ENCODE results near the gene SMIM3. TPM values are rescaled to one million over a fixed set of nuclear protein-coding genes. Genes with fewer than 3 reads are reported as not detected.
A peak's percentile ranks its signal among the peaks of the same experiment; 100 is the strongest.

The SMIM3 gene
- polyA plus RNA-seq, 1 donor from 2014 or later, result 3.7 TPM

DNA sequence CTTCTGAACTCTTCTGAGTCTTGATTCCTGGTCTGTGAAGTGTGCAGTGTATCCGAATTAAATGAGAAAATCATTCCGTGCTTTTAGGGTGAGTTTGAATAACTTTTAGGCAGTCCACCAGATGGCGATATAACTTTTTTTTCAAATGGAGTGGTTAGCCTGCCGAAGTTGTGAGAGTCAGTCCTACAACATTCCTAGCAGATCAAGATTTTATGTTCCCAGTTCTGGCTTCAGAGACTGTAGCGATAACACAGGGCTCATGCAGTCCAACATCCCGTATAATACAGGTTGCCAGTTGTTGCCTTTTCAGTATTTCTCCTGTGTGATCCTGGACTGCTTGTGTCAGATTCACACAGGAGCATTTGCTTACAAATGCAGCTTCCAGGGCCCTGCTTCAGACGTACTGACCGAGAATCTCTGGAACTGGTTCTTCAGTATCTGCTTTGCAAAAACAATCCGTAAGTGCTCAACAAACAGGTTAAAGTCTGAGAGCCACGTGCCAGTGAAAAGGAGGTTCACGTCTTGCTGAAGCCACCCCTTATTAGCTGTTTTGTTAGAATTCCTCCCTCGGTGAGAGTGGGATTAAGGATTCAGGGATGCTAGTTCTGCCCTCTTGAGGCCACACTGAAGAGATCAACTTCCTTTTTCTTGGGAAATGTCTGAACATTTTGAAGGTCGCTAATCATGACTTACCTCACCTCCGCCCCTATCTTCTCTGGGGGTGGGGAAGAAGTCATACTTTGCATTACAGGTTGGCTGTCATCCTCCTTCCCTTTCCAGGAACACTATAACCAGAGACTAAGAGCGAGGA lies 22.8 kb downstream of the SMIM3 start:
- Histone ChIP-seq H3K36me3 (ENCODE audit: insufficient read depth, low read length) (no peaks in the 10 kb centered on the region), H3K79me2 (replicated peaks; ENCODE audit: insufficient read depth, low read length) (no peaks in the 10 kb centered on the region), H3K27me3 (ENCODE audit: insufficient read depth, low read depth, low read length) (no peaks in the 10 kb centered on the region), H3K27ac (ENCODE audit: low read length) (no peak overlapping the region), H3K9me3 (ENCODE audit: low read length) (no peaks in the 10 kb centered on the region), H3K4me2 (ENCODE audit: low read length) (no peak overlapping the region), H2AFZ (ENCODE audit: low read depth, low read length) (no peak overlapping the region), H3K9ac (ENCODE audit: low read length) (no peak overlapping the region), H4K20me1 (ENCODE audit: insufficient read depth) (no peaks in the 10 kb centered on the region), H3F3A (ENCODE audit: insufficient read depth, low read length, poor library complexity, severe bottlenecking) (no peaks in the 10 kb centered on the region), H3K9me2 (ENCODE audit: insufficient read depth, low read length) (no peaks in the 10 kb centered on the region), H3K4me3 (ENCODE audit: low read length) (peak overlapping the region; percentile 50)
- TF ChIP-seq SMC3 (conservative IDR thresholded peaks at IDR 0.05; ENCODE audit: poor library complexity), result peak; percentile 80
- no peak for TF ChIP-seq MXI1 (conservative IDR thresholded peaks at IDR 0.05; ENCODE audit: poor library complexity, severe bottlenecking)
- TF ChIP-seq, protein P1, sequence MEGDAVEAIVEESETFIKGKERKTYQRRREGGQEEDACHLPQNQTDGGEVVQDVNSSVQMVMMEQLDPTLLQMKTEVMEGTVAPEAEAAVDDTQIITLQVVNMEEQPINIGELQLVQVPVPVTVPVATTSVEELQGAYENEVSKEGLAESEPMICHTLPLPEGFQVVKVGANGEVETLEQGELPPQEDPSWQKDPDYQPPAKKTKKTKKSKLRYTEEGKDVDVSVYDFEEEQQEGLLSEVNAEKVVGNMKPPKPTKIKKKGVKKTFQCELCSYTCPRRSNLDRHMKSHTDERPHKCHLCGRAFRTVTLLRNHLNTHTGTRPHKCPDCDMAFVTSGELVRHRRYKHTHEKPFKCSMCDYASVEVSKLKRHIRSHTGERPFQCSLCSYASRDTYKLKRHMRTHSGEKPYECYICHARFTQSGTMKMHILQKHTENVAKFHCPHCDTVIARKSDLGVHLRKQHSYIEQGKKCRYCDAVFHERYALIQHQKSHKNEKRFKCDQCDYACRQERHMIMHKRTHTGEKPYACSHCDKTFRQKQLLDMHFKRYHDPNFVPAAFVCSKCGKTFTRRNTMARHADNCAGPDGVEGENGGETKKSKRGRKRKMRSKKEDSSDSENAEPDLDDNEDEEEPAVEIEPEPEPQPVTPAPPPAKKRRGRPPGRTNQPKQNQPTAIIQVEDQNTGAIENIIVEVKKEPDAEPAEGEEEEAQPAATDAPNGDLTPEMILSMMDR (IDR thresholded peaks at IDR 0.05; ENCODE audit: poor library complexity, severe bottlenecking), result peak; percentile 72
- peak; percentile 71 for TF ChIP-seq RAD21 (conservative IDR thresholded peaks at IDR 0.05)
- TF ChIP-seq, protein P2, sequence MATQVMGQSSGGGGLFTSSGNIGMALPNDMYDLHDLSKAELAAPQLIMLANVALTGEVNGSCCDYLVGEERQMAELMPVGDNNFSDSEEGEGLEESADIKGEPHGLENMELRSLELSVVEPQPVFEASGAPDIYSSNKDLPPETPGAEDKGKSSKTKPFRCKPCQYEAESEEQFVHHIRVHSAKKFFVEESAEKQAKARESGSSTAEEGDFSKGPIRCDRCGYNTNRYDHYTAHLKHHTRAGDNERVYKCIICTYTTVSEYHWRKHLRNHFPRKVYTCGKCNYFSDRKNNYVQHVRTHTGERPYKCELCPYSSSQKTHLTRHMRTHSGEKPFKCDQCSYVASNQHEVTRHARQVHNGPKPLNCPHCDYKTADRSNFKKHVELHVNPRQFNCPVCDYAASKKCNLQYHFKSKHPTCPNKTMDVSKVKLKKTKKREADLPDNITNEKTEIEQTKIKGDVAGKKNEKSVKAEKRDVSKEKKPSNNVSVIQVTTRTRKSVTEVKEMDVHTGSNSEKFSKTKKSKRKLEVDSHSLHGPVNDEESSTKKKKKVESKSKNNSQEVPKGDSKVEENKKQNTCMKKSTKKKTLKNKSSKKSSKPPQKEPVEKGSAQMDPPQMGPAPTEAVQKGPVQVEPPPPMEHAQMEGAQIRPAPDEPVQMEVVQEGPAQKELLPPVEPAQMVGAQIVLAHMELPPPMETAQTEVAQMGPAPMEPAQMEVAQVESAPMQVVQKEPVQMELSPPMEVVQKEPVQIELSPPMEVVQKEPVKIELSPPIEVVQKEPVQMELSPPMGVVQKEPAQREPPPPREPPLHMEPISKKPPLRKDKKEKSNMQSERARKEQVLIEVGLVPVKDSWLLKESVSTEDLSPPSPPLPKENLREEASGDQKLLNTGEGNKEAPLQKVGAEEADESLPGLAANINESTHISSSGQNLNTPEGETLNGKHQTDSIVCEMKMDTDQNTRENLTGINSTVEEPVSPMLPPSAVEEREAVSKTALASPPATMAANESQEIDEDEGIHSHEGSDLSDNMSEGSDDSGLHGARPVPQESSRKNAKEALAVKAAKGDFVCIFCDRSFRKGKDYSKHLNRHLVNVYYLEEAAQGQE (IDR thresholded peaks at IDR 0.05; ENCODE audit: borderline replicate concordance), result no peak

DNA sequence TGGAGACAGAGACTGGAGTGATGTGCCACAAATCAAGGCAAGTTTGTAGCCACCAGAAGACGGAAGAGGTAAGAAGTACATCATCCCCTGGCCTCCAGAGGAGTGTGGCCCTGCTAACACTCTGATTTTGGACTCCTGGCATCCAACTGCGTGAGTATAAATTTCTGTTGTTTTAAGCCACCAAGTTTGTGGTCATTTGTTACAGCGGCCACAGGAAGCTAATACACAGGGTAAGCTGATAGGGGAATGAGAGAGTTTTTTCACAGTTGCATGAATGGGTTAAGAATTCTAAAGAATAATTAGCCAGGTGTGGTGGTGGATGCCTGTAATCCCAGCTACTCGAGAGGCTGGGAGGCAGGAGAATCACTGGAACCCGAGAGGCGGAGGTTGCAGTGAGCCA lies 25.8 kb downstream of the SMIM3 start:
- Histone ChIP-seq H3F3A (ENCODE audit: insufficient read depth, low read length, poor library complexity, severe bottlenecking) (no peaks in the 10 kb centered on the region), H3K4me3 (ENCODE audit: low read length) (no peak overlapping the region)

More for the DNA sequence above, 25.8 kb downstream of the SMIM3 start:
- no peak overlapping the region for H3K4me2 ChIP-seq (ENCODE audit: low read length)
- no peaks in the 10 kb centered on the region for H3K9me3 ChIP-seq (ENCODE audit: low read length)
- no peak overlapping the region for H2AFZ ChIP-seq (ENCODE audit: low read depth, low read length)
- H3K9ac ChIP-seq (ENCODE audit: low read length), result no peak overlapping the region
- H3K27ac ChIP-seq (ENCODE audit: low read length), result no peak overlapping the region
- H3K79me2 ChIP-seq (replicated peaks; ENCODE audit: insufficient read depth, low read length), result no peaks in the 10 kb centered on the region
- no peaks in the 10 kb centered on the region for H3K9me2 ChIP-seq (ENCODE audit: insufficient read depth, low read length)
- no peaks in the 10 kb centered on the region for H3K27me3 ChIP-seq (ENCODE audit: insufficient read depth, low read depth, low read length)
- TF ChIP-seq SMC3 (conservative IDR thresholded peaks at IDR 0.05; ENCODE audit: poor library complexity) (no peak), RAD21 (conservative IDR thresholded peaks at IDR 0.05) (no peak), EZH2 (IDR thresholded peaks at IDR 0.05; ENCODE audit: borderline replicate concordance, insufficient read depth, low read length, poor library complexity, severe bottlenecking) (no peak), EP300 (conservative IDR thresholded peaks at IDR 0.05; ENCODE audit: poor library complexity, severe bottlenecking) (no peak), MXI1 (conservative IDR thresholded peaks at IDR 0.05; ENCODE audit: poor library complexity, severe bottlenecking) (no peak), TAF1 (IDR thresholded peaks at IDR 0.05; ENCODE audit: low read depth) (no peak), POLR2AphosphoS5 (IDR thresholded peaks at IDR 0.05) (no peak)
- TF ChIP-seq, protein P1 (IDR thresholded peaks at IDR 0.05; ENCODE audit: poor library complexity, severe bottlenecking), result no peak
- TF ChIP-seq, protein P2 (IDR thresholded peaks at IDR 0.05; ENCODE audit: borderline replicate concordance), result no peak
- no peaks in the 10 kb centered on the region for H4K20me1 ChIP-seq (ENCODE audit: insufficient read depth)
- no peaks in the 10 kb centered on the region for H3K36me3 ChIP-seq (ENCODE audit: insufficient read depth, low read length)

Measured in neural cell (in vitro differentiated cells).